ENCODE data around the gene PLEKHH2. TPM values are rescaled to one million over a fixed set of nuclear protein-coding genes. Genes with fewer than 3 reads are reported as not detected.

The PLEKHH2 gene
- total and polyA plus RNA-seq, 2 of the 13 experiments (the other 11 are each of a cell fraction or from before 2014, with no cell fraction given), result 1.1 to 3.0 TPM

DNA sequence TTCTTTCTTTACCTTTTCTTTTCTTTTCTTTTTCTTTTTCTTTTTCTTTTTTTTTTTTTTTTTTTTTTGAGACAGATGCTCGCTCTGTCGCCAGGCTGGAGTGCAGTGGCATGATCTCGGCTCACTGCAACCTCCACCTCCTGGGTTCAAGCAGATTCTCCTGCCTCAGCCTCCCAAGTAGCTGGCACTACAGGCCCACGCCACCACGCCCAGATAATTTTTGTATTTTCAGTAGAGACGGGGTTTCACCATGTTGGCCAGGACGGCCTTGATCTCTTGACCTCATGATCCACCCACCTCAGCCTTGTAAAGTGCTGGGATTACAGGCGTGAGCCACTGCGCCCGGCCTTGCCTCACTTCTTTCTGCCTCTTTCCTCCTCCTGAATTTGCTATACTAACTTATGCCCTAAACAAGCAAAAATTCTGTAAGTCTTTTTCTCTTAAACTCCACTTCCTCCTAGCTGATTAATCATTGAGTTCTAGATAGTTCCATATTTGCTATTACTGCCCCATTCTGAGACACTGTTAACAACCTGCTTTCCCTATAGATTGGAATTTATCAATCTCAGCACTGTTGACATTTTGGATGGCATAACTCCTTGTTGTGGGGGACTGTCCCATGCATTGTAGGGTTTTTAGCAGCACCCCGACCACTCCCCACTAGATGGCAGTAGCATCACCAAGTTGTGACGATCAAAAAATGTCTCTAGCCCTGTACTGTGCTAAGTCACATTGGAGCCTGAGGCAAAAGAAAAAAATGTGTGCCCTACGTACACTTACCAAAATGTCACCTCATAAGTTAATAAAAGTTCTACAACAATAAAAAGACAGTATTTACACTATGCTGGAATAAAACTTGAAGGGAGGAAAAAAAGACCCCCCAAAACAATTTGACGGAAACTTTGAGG is 24.8 kb upstream of the PLEKHH2 start (continued):
- TF ChIP-seq HNRNPH1 (optimal IDR thresholded peaks at IDR 0.05; ENCODE audit: low read depth, low read length), result no peak
- peak; percentile 62 for TF ChIP-seq XRCC5 (optimal IDR thresholded peaks at IDR 0.05; ENCODE audit: low read length)
- TF ChIP-seq NBN (conservative IDR thresholded peaks at IDR 0.05), result no peak
- TF ChIP-seq, protein P1, sequence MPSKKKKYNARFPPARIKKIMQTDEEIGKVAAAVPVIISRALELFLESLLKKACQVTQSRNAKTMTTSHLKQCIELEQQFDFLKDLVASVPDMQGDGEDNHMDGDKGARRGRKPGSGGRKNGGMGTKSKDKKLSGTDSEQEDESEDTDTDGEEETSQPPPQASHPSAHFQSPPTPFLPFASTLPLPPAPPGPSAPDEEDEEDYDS (CRISPR knock-in tag; IDR thresholded peaks at IDR 0.05), result no peak; the same call in 1 of the 2 replicates
- TF ChIP-seq ZNF451 (CRISPR knock-in tag; IDR thresholded peaks at IDR 0.05), result no peak
- no peak for TF ChIP-seq ZNF83 (CRISPR knock-in tag; IDR thresholded peaks at IDR 0.05; ENCODE audit: borderline replicate concordance)
- TF ChIP-seq, protein P2, sequence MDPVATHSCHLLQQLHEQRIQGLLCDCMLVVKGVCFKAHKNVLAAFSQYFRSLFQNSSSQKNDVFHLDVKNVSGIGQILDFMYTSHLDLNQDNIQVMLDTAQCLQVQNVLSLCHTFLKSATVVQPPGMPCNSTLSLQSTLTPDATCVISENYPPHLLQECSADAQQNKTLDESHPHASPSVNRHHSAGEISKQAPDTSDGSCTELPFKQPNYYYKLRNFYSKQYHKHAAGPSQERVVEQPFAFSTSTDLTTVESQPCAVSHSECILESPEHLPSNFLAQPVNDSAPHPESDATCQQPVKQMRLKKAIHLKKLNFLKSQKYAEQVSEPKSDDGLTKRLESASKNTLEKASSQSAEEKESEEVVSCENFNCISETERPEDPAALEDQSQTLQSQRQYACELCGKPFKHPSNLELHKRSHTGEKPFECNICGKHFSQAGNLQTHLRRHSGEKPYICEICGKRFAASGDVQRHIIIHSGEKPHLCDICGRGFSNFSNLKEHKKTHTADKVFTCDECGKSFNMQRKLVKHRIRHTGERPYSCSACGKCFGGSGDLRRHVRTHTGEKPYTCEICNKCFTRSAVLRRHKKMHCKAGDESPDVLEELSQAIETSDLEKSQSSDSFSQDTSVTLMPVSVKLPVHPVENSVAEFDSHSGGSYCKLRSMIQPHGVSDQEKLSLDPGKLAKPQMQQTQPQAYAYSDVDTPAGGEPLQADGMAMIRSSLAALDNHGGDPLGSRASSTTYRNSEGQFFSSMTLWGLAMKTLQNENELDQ (CRISPR knock-in tag; IDR thresholded peaks at IDR 0.05; ENCODE audit: borderline replicate concordance), result 0 out of 2 replicates have a peak, but pooled peaks have one; percentile 53
- no peak for TF ChIP-seq RBAK (CRISPR knock-in tag; IDR thresholded peaks at IDR 0.05)
- 0 out of 2 replicates have a peak, but pooled peaks have one; percentile 48 for TF ChIP-seq NFIC (IDR thresholded peaks at IDR 0.05; ENCODE audit: low read length)
- TF ChIP-seq SRF (IDR thresholded peaks at IDR 0.05; ENCODE audit: low read depth, low read length), result no peak
- no peak for TF ChIP-seq ZNF318 (CRISPR knock-in tag; IDR thresholded peaks at IDR 0.05)
- no peak for TF ChIP-seq ZNF543 (CRISPR knock-in tag; IDR thresholded peaks at IDR 0.05)
- no peak for TF ChIP-seq NPAS2 (CRISPR knock-in tag; IDR thresholded peaks at IDR 0.05; ENCODE audit: borderline replicate concordance)
- TF ChIP-seq, protein P3, sequence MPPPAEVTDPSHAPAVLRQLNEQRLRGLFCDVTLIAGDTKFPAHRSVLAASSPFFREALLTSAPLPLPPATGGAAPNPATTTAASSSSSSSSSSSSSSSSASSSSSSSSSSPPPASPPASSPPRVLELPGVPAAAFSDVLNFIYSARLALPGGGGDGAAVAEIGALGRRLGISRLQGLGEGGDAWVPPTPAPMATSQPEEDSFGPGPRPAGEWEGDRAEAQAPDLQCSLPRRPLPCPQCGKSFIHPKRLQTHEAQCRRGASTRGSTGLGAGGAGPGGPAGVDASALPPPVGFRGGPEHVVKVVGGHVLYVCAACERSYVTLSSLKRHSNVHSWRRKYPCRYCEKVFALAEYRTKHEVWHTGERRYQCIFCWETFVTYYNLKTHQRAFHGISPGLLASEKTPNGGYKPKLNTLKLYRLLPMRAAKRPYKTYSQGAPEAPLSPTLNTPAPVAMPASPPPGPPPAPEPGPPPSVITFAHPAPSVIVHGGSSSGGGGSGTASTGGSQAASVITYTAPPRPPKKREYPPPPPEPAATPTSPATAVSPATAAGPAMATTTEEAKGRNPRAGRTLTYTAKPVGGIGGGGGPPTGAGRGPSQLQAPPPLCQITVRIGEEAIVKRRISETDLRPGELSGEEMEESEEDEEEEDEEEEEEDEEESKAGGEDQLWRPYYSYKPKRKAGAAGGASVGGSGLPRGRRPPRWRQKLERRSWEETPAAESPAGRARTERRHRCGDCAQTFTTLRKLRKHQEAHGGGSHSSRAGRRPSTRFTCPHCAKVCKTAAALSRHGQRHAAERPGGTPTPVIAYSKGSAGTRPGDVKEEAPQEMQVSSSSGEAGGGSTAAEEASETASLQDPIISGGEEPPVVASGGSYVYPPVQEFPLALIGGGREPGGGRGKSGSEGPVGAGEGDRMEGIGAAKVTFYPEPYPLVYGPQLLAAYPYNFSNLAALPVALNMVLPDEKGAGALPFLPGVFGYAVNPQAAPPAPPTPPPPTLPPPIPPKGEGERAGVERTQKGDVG (CRISPR knock-in tag; IDR thresholded peaks at IDR 0.05; ENCODE audit: borderline replicate concordance), result 0 out of 2 replicates have a peak, but pooled peaks have one; percentile 54
